HG03066 (cell line): ENCODE data around the gene FADS3.
"Not testable (repeated sequence)": the region's sequence is repeated elsewhere in the genome, so short reads cannot be mapped to it uniquely, and the experiment has no call there.

Source experiments
- ATAC-seq: cut with Tn5 transposase; IDR thresholded peaks from one replicate; pipeline ENCODE4 v1.9.1; 2021; ENCODE audit warnings: low read depth; ENCODE audit not compliant: unreplicated experiment

Gene FADS3

GRCh38 chr11:61882267-61882666 is 9.1 kb downstream of the FADS3 start:
- not testable (repeated sequence) for ATAC-seq

GRCh38 chr11:61881397-61881796 is 9.9 kb downstream of the FADS3 start:
- no peak for ATAC-seq

- no peak for ATAC-seq
Observed at GRCh38 chr11:61880454-61880853, 10.9 kb downstream of the FADS3 start.

GRCh38 chr11:61880031-61880430 is 11.3 kb downstream of the FADS3 start:
- no peak for ATAC-seq

- ATAC-seq: no peak
Observed at GRCh38 chr11:61879152-61879551, 12.2 kb downstream of the FADS3 start.

- no peak for ATAC-seq
Observed at GRCh38 chr11:61875698-61876097, 15.6 kb downstream of the FADS3 start.

GRCh38 chr11:61874853-61875252 is 16.5 kb downstream of the FADS3 start:
- no peak for ATAC-seq

GRCh38 chr11:61874377-61874809 is 17.0 kb downstream of the FADS3 start:
- ATAC-seq: no peak

GRCh38 chr11:61873588-61874376 is 17.6 kb downstream of the FADS3 start:
- ATAC-seq: no peak

GRCh38 chr11:61872935-61873565 is 18.3 kb downstream of the FADS3 start:
- no peak for ATAC-seq

- ATAC-seq: peak; percentile 72
Observed at GRCh38 chr11:61871158-61871597, 20.2 kb downstream of the FADS3 start.

GRCh38 chr11:61870541-61871031 is 20.8 kb downstream of the FADS3 start:
- no peak for ATAC-seq

- no peak for ATAC-seq
Observed at GRCh38 chr11:61869708-61870451, 21.5 kb downstream of the FADS3 start.

GRCh38 chr11:61869429-61869707 is 22.0 kb downstream of the FADS3 start:
- no peak for ATAC-seq

GRCh38 chr11:61868571-61869428 is 22.5 kb downstream of the FADS3 start:
- ATAC-seq: no peak

- ATAC-seq: no peak
Observed at GRCh38 chr11:61866958-61867343, 24.4 kb downstream of the FADS3 start.

GRCh38 chr11:61866231-61866957 is 25.0 kb downstream of the FADS3 start:
- no peak for ATAC-seq

GRCh38 chr11:61864814-61865775 is 26.2 kb downstream of the FADS3 start:
- no peak for ATAC-seq
